Amygdala (tissue), 56 donors: ENCODE results near the gene SNX32.
A peak's percentile ranks its signal among the peaks of the same experiment; 100 is the strongest.
"Not testable (repeated sequence)": the region's sequence is repeated elsewhere in the genome, so short reads cannot be mapped to it uniquely, and the experiment has no call there.

Experiments
- DNase-seq, 56 donors: peaks; one replicate each; lab custom pipeline; 2025; lab: John Stamatoyannopoulos, UW

The SNX32 gene

GRCh38 chr11:65822776-65823528 is 10.8 kb upstream of the SNX32 start:
- no peak for DNase-seq

DNA sequence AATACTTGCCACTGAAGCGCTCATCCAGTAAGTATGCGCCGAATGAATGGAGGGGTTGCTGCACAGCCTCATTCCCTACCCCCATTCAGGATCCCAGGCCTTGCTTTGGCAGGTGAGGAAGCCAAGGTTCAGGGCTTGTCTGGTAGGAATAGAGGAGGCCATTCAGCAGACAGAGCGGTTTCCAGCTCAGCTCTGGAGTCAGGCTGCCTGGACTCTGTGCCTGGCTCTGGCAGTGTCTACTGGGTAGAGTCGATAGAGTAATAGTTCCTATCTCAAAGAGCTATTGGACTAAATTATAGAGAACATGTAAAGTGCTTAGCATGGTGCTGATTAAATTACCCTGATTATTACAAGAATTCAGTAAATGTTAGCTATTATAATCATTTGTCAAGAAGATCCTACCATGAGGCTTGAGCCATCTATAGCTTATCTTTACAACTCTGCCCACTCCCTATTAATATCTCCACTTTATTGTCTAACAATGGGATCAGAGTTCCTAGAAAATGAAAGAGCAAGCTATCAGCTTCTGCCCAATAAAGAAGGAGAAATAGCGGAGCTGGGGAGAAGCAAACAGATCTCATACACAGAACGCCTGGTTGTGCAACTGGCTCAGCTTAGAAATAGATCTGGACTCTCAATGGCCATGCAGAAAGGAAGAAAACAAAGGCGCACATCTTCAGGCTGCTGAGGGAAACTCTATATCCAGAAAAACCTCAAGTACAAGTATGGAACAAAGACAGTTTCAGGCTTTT is 6.6 kb upstream of the SNX32 start:
- no peak for DNase-seq

GRCh38 chr11:65829459-65829858 is 4.3 kb upstream of the SNX32 start:
- DNase-seq, result no peak

GRCh38 chr11:65832231-65832630 is 1.5 kb upstream of the SNX32 start:
- not testable (repeated sequence) for DNase-seq

- no peak for DNase-seq
Observed at GRCh38 chr11:65834202-65834601, 439 bp downstream of the SNX32 start.

DNA sequence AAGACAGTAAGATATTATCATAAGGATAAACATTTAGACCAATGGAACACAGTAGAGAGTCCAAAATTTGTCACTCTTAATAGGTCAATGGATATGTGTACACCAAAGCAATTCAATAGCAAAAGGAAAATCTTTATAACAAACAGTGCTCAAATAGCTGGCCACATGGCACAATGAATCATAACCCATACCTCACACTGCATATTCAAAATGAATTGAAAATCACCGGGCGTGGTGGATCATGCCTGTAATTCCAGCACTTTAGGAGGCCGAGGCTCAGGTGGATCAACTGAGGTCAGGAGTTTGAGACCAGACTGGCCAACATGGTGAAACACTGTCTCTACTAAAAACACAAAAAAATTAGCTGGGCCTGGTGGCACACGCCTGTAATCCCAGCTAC is 8.4 kb downstream of the SNX32 start:
- DNase-seq, result no peak

GRCh38 chr11:65843811-65844210 is 10.0 kb downstream of the SNX32 start:
- DNase-seq, result no peak

DNA sequence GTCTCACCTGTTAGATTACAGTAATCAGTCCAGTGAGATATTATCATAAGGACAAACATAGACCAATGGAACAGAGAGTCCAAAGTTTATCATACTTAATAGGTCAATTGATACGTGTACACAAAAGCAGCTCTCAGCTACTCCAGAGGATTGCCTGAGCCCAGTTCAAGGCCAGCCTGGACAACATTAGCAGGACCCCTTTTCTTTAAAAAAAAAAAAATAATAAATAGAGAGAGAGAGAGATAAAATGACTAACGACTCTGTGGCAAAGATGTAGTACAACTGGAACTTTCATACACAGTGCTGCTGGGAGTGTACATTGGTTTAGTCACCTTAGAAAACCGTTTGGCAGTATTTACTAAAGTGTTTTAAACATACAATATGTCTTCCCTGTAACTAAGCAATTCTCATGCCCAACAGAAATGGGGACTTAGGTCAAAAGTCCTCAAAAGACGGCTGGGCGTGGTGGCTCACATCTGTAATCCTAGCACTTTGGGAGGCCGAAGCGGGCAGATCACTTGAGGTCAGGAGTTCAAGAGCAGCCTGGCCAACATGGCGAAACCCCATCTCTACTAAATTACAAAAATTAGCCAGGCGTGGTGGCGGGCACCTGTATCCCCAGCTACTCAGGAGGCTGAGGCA is 10.6 kb downstream of the SNX32 start:
- DNase-seq, result no peak

DNA sequence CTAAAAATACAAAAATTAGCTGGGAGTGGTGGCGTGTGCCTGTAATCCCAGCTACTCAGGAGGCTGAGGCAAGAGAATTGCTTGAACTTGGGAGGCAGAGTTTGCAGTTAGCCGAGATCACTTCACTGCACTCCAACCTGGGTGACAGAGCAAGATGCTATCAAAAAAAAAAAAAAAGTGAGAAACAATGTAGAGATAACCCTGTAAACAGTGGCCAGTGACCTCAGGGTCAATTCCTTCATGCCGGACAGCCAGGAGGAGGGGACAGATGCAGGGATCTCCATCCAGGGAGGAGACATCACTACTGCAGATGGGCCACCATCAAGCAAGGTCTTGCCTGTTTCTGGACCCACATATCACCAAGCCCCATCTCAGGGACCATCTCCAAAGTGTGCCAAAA is 14.0 kb downstream of the SNX32 start:
- no peak for DNase-seq

- peak in 1 of 56 donors; percentile 20 for DNase-seq
Observed at GRCh38 chr11:65848693-65849092, 14.9 kb downstream of the SNX32 start.

- DNase-seq, result no peak
Observed at GRCh38 chr11:65849366-65849765, 15.6 kb downstream of the SNX32 start.

DNA sequence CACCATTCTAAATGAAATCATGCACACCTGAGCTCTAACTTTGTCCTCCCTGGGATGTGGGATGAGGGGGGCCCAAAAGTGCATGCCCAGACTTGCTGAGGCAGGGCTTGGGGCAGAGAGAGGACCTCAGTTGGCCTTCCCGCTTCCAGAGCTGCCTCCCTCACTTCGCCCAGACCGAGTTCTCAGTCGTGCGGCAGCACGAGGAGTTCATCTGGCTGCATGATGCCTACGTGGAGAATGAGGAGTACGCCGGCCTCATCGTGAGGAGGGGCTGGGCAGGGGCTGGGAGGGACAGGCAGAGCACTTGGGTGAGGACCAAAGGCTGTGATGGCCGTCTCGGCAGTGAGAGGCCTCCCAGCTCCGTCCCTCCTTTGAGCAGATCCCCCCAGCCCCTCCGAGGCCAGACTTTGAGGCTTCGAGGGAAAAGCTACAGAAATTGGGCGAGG is 16.0 kb downstream of the SNX32 start:
- no peak for DNase-seq

DNA sequence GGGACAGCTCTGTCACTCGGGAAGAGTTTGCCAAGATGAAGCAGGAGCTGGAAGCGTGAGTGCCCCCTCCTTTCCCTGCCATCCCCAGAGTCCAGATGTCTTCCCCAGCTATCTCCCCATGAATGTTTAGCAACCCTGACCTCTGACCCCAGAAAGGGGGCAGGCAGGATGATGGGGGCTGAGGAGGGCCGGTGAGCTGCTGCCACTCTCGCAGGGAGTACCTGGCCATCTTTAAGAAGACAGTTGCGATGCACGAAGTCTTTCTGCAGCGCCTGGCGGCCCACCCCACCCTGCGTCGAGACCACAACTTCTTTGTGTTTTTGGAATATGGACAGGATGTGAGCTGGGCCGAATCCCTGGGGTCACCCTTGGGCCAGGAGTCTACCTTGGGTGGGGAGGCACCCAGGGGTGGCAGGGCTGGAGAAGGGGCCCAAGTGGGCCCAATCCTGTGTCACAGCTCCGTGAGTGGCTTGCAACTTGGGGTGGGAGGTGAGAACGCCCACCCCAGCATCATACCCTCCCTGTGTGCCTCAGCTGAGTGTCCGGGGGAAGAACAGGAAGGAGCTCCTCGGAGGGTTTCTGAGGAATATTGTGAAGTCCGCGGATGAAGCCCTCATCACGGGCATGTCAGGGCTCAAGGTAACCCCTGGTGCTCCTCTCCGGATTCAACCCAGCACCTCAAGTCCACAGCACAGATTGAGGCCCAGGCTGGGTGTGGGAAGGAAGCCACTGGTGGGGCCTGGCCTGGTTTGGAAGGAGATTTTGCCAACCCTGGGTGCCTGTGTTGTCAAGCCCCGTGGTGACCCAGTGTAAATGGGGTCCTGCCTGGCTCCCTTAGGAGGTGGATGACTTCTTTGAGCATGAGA is 16.7 kb downstream of the SNX32 start:
- DNase-seq, result no peak

GRCh38 chr11:65851083-65851579 is 17.4 kb downstream of the SNX32 start:
- DNase-seq, result no peak

DNA sequence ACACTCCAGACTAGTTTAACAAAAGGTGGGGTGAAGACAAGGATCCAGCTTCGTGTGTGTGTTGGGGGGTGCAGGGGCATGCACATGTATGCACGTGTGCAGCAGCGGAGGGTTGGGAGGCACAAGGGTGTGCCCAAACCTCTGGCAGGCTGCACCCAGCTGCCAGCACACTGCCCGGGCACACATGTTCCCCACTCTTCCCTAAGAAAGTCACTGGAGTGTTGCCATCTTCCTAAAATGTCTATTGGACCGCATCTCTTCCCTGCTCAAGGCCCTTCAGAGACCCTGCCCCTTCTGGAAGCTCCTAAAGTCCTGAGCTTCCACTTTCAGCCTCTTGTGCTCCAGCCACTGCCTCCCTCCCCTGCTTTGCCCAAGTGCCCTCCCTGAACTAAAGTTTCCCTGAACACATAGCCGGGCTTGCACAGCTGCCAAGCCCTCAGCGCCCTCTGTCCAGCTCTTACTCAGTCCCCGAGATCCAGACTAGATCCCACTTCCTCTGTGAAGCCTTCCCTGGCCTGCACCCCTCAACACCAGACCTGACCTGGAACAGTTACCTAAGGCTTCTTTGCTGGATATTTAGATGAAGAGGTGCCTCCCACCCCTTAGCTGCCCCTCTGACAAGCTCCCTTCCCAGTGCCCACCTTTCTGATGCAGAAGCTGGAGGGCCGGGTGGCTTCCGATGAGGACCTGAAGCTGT is 18.2 kb downstream of the SNX32 start:
- no peak for DNase-seq

DNA sequence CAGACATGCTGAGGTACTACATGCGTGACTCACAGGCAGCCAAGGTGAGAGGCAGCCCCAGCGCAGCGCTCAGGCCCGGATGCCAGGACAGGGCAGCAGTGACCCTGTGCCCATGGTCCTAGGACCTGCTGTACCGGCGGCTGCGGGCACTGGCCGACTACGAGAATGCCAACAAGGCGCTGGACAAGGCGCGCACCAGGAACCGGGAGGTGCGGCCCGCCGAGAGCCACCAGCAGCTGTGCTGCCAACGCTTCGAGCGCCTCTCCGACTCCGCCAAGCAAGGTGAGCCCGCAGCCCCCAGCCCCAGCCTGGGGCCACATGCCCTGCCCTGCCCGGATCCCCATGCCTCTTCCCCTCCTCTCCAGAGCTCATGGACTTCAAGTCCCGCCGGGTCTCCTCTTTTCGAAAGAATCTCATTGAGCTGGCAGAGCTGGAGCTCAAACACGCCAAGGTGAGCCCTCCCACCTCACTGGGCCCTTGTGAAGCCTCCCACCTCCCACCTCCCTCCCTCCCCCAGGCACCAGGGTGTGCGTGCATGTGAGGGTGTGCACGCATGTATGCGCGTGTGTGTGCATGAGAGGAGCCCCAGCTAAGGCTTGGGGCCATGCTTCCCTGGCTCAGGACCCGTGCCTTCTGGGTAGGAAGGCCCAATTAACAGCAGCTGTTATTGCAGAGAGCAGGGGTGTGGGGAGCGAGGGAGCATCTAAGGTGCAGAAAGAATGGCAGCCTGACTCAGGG is 18.9 kb downstream of the SNX32 start:
- no peak for DNase-seq

DNA sequence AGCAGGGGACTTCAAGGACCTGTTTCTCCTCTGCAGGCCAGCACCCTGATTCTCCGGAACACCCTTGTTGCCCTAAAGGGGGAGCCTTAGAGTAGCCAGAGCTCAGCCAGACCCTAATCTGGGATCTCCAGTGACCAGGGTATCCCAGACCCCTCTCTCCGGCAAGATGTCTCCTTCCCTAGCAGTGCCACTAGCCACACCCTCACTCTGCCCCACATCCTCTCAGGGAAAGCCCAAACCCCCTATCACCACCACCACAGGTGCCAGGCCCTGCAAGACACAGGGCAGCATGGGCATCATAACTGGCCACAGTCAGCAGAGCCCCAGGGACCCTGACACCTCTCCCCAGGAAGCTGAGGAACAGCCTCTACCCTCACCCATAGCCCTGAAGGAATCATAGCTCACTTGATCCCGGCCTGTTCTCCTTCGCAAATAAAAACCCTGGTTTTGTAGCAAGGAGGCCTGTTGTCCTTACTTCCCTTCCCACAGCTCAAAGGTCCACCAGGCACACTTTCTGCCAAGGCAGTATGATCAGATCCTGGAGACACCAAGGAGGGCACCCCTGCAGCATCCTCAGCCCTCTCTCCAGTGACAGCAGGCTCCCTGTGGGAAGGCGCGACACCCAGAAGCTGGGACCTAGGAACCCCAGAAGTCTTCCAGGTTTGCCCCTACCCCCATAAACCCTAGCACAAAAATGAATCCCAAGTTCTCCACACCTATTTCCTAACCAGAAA is 19.6 kb downstream of the SNX32 start:
- DNase-seq, result no peak

DNA sequence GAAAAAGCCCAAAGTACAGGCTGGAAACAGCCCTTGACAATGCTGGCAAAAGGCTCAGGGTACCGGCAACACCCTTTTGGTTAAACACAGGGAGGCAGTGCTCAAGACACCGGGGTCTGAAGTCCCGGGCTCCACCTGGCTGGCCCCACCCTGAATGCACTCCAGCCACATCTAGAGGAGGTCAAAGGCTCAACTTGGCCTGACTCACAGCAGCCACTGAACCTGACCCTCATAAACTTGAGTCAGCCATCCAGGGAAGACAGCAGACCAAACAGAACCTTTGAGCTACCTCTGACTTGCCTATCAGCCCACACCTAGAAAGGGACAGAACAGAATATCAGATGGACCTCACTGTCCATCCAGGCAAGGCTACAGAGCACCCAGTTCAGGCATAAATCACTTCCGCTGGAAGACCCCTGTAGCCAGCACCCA is 20.4 kb downstream of the SNX32 start:
- DNase-seq, result no peak
